GM10266 (cell line): ENCODE data around the gene TRIB2.

Source experiments
- DNase-seq: peaks from one replicate; pipeline ENCODE4 v3.0.0; 2012; ENCODE audit errors: extremely low spot score
- CTCF ChIP-seq: IDR thresholded peaks from 2 replicates; pipeline ENCODE4 v1.5.1; 2012; ENCODE audit warnings: mild to moderate bottlenecking, low read depth; ENCODE audit not compliant: control insufficient read depth, insufficient read depth; ENCODE audit errors: missing control alignments

Gene TRIB2

GRCh38 chr2:12767996-12768624 lies 51.4 kb downstream of the TRIB2 start:
- TF ChIP-seq CTCF = no peak
- DNase-seq = no peak

- TF ChIP-seq CTCF = no peak
- DNase-seq = no peak
Observed at GRCh38 chr2:12769492-12770105, 52.9 kb downstream of the TRIB2 start.

GRCh38 chr2:12770300-12770968 lies 53.7 kb downstream of the TRIB2 start:
- TF ChIP-seq CTCF = no peak
- DNase-seq = no peak

- TF ChIP-seq CTCF = no peak
- DNase-seq = no peak
Observed at GRCh38 chr2:12771154-12771553, 54.4 kb downstream of the TRIB2 start.

- no peak for TF ChIP-seq CTCF
- no peak for DNase-seq
Observed at GRCh38 chr2:12773586-12774394, 57.1 kb downstream of the TRIB2 start.

- no peak for TF ChIP-seq CTCF
- no peak for DNase-seq
Observed at GRCh38 chr2:12774395-12774727, 57.6 kb downstream of the TRIB2 start.

- DNase-seq = no peak
Observed at GRCh38 chr2:12776521-12776961, 59.8 kb downstream of the TRIB2 start.

More at GRCh38 chr2:12776521-12776961, 59.8 kb downstream of the TRIB2 start:
- TF ChIP-seq CTCF = no peak
